Upper lobe of left lung (tissue), 6 donors: Measurements from ENCODE around the gene EHMT1. TPM values are rescaled to one million over a fixed set of nuclear protein-coding genes. Genes with fewer than 3 reads are reported as not detected.

Experiments
- ATAC-seq, 2 donors: fragments of 200-7000 bp; cut with Tn5 transposase; one replicate each; pipeline ENCODE4 v1.9.1; 2022; ENCODE audit warnings: mild to moderate bottlenecking in 2 of 2, moderate library complexity in 2 of 2; ENCODE audit not compliant: low FRiP score in 2 of 2
- DNase-seq, 2 donors: peaks; one replicate each; pipeline ENCODE4 v3.0.0-alpha.2; 2019 to 2020
- H3K27ac ChIP-seq, 4 donors: fragments of 200-600 bp; sonication (generic); one replicate each; pipeline ENCODE4 v1.5.1; 2016 to 2019
- H3K27me3 ChIP-seq, 4 donors: fragments of 200-600 bp; sonication (generic); one replicate each; pipeline ENCODE4 v1.5.1; 2017 to 2019
- H3K36me3 ChIP-seq, 4 donors: fragments of 200-600 bp; sonication (generic); one replicate each; pipeline ENCODE4 v1.5.1; 2016 to 2019
- H3K4me1 ChIP-seq, 4 donors: fragments of 200-600 bp; sonication (generic); one replicate each; pipeline ENCODE4 v1.5.1; 2018 to 2019
- H3K4me3 ChIP-seq, 4 donors: fragments of 200-600 bp; sonication (generic); one replicate each; pipeline ENCODE4 v1.5.1; 2017 to 2019; ENCODE audit warnings: mild to moderate bottlenecking in 2 of 4, moderate library complexity in 1 of 4
- H3K9me3 ChIP-seq, 4 donors: fragments of 200-600 bp; sonication (generic); one replicate each; pipeline ENCODE4 v1.5.1; 2018 to 2019
- CTCF ChIP-seq, 6 experiments: fragments of 450-650 bp in 4 of 6; fragments of 200-600 bp in 2 of 6; sonication (generic) in 2 of 6; IDR thresholded peaks; one replicate each; pipeline ENCODE4 v1.5.1; 2016 to 2019; ENCODE audit warnings: antibody characterized with exemption in 6 of 6
- EP300 ChIP-seq, 4 donors: sonication (generic); formaldehyde crosslinking; IDR thresholded peaks; one replicate each; pipeline ENCODE4 v1.5.1; 2017; ENCODE audit warnings: antibody characterized with exemption in 4 of 4, control low read depth in 2 of 4
- POLR2A ChIP-seq, 4 donors: fragments of 450-650 bp; IDR thresholded peaks; one replicate each; pipeline ENCODE4 v1.5.1; 2016 to 2017; ENCODE audit warnings: antibody characterized with exemption in 4 of 4, mild to moderate bottlenecking in 2 of 4
- POLR2AphosphoS5 ChIP-seq, 2 donors: sonication (generic); formaldehyde crosslinking; IDR thresholded peaks; one replicate each; pipeline ENCODE4 v1.5.1; 2017; ENCODE audit warnings: antibody characterized with exemption in 2 of 2
- WGBS, 2 donors: methylation state at CpG; one replicate each; pipeline ENCODE4 v1.1.5; 2017 to 2018; 5-methylcytosine and 5-hydroxymethylcytosine counted together
- total RNA-seq, 6 donors: library from RNA; depleted of rRNA in 4 of 6; stranded (reverse); fragments of >200 nt in 4 of 6; gene quantifications; one replicate each; pipeline versions ENCODE4 v1.1.0 to v1.2.1, GENCODE V29; 2016 to 2021
- donor health status: DM: no; HTN: no; CAD: no; lungs with moderate emphysema.
- donor health status: DM: no; HTN: yes; CAD: no; lungs with severe emphysema.

The EHMT1 gene
- total RNA-seq, 6 donors from 2014 or later, result 68.0 to 183 (median 83.6) TPM

GRCh38 chr9:137676998-137677397, 58.2 kb downstream of the EHMT1 start:
- TF ChIP-seq EP300 (IDR thresholded peaks at IDR 0.05) (no peak), POLR2A (IDR thresholded peaks at IDR 0.05) (no peak), POLR2AphosphoS5 (IDR thresholded peaks at IDR 0.05) (no peak), CTCF (IDR thresholded peaks at IDR 0.05) (no peak)
- Histone ChIP-seq H3K4me1 (peaks cover 0 to 25% (median 16%) of the 10 kb centered on the region in 4 donors), H3K9me3 (no peaks in the 10 kb centered on the region), H3K36me3 (peaks cover 0 to 7% (median 2%) of the 10 kb centered on the region in 4 donors), H3K27me3 (no peaks in the 10 kb centered on the region), H3K27ac (no peak overlapping the region), H3K4me3 (no peak overlapping the region)
- DNase-seq (no peak), ATAC-seq (no peak)
- WGBS, 2 donors, result 88 to 97% methylated on average over 12 of the region's 12 CpGs

GRCh38 chr9:137678202-137678601, 59.4 kb downstream of the EHMT1 start:
- H3K36me3 ChIP-seq, result peaks cover 0 to 7% (median 2%) of the 10 kb centered on the region in 4 donors
- peaks cover 6 to 34% (median 12%) of the 10 kb centered on the region in 4 donors for H3K4me1 ChIP-seq
- no peak for ATAC-seq
- H3K4me3 ChIP-seq, result no peak overlapping the region
- H3K9me3 ChIP-seq, result no peaks in the 10 kb centered on the region
- 83 to 91% methylated on average over 12 of the region's 12 CpGs for WGBS, 2 donors
- no peaks in the 10 kb centered on the region for H3K27me3 ChIP-seq
- no peak for DNase-seq
- TF ChIP-seq EP300 (IDR thresholded peaks at IDR 0.05) (no peak), CTCF (IDR thresholded peaks at IDR 0.05) (no peak), POLR2AphosphoS5 (IDR thresholded peaks at IDR 0.05) (no peak), POLR2A (IDR thresholded peaks at IDR 0.05) (no peak)
- H3K27ac ChIP-seq, result no peak overlapping the region

GRCh38 chr9:137679249-137679648, 60.4 kb downstream of the EHMT1 start:
- no peak for DNase-seq

GRCh38 chr9:137679695-137680305, 61.0 kb downstream of the EHMT1 start:
- peaks cover 0 to 7% (median 2%) of the 10 kb centered on the region in 4 donors for H3K36me3 ChIP-seq
- peaks cover 3 to 36% (median 10%) of the 10 kb centered on the region in 4 donors for H3K4me1 ChIP-seq
- WGBS, 2 donors, result 83 to 88% methylated on average over 7 of the region's 7 CpGs
- H3K27ac ChIP-seq, result no peak overlapping the region
- no peaks in the 10 kb centered on the region for H3K9me3 ChIP-seq
- ATAC-seq, result no peak
- DNase-seq, result no peak
- H3K4me3 ChIP-seq, result no peak overlapping the region
- TF ChIP-seq POLR2AphosphoS5 (IDR thresholded peaks at IDR 0.05) (no peak), CTCF (IDR thresholded peaks at IDR 0.05) (no peak), EP300 (IDR thresholded peaks at IDR 0.05) (no peak), POLR2A (IDR thresholded peaks at IDR 0.05) (no peak)
- no peaks in the 10 kb centered on the region for H3K27me3 ChIP-seq

More at GRCh38 chr9:137679249-137679648, 60.4 kb downstream of the EHMT1 start:
- TF ChIP-seq POLR2A (IDR thresholded peaks at IDR 0.05) (no peak), CTCF (IDR thresholded peaks at IDR 0.05) (no peak), POLR2AphosphoS5 (IDR thresholded peaks at IDR 0.05) (no peak), EP300 (IDR thresholded peaks at IDR 0.05) (no peak)
- H3K27ac ChIP-seq, result no peak overlapping the region
- no peak overlapping the region for H3K4me3 ChIP-seq
- no peaks in the 10 kb centered on the region for H3K9me3 ChIP-seq
- no peaks in the 10 kb centered on the region for H3K27me3 ChIP-seq
- H3K4me1 ChIP-seq, result peaks cover 6 to 30% (median 8%) of the 10 kb centered on the region in 4 donors
- WGBS, 2 donors, result 68 to 73% methylated on average over 6 of the region's 6 CpGs
- H3K36me3 ChIP-seq, result peaks cover 0 to 7% (median 2%) of the 10 kb centered on the region in 4 donors
- ATAC-seq, result no peak
